Measurements from ENCODE around the gene GDF10. TPM values are rescaled to one million over a fixed set of nuclear protein-coding genes. Genes with fewer than 3 reads are reported as not detected.

Gene GDF10
- total RNA-seq, 1 donor, result not detected

DNA sequence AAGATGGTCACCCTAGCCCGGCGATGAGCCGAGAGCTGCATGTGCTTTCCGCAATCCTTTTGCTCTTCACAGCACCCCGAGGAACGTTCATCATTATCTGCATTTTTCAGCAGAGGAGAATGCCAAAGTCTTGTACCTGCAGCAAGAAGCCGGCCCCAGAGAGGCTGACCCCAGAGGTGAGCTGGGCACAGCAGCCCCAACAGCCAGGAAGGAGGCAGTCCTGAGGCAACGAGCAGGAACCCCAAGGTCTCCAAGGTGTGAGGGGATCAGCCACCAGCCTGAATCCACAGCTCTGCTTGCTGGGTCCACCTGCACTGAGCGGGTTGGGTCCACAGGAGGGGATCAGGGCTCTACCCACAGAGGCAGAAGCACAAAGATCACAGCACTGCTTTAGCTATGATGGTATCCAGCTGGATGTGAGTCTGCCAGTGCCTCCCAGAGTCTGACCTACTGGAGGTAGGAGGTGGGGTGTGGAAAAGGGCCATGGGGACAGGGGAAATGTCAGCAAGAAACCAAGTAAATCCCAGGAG is 16.8 kb upstream of the GDF10 start:
- no peaks in the 10 kb centered on the region for H3K27me3 ChIP-seq (ENCODE audit: insufficient read depth, low read length)
- H3K9me3 ChIP-seq (ENCODE audit: low read depth, low read length), result no peaks in the 10 kb centered on the region
- no peak overlapping the region for H3K4me3 ChIP-seq (ENCODE audit: low read length)
- H3K4me1 ChIP-seq (ENCODE audit: insufficient read depth, low read length), result peaks cover 20% of the 10 kb centered on the region

DNA sequence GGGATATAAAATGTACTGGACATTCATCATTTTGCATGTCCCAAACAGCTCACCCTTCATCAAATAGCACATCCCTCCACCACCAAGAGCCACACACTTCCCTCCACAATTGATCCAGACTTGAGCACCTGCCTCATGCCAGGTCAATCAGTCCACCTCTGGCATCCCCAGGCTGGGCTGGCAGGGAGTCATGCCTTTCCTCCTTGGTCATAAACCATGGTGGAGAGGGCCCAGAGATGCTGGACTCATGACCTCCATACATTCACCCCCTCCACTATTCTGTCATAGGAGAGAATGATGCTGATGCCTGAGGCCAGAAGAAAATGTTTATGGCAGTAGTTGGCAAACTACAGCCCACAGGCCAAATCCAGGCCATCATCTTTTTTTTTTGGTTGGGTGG is 16.1 kb upstream of the GDF10 start:
- H3K27me3 ChIP-seq (ENCODE audit: insufficient read depth, low read length), result no peaks in the 10 kb centered on the region
- H3K9me3 ChIP-seq (ENCODE audit: low read depth, low read length), result no peaks in the 10 kb centered on the region
- H3K4me3 ChIP-seq (ENCODE audit: low read length), result no peak overlapping the region
- H3K4me1 ChIP-seq (ENCODE audit: insufficient read depth, low read length), result peaks cover 19% of the 10 kb centered on the region

DNA sequence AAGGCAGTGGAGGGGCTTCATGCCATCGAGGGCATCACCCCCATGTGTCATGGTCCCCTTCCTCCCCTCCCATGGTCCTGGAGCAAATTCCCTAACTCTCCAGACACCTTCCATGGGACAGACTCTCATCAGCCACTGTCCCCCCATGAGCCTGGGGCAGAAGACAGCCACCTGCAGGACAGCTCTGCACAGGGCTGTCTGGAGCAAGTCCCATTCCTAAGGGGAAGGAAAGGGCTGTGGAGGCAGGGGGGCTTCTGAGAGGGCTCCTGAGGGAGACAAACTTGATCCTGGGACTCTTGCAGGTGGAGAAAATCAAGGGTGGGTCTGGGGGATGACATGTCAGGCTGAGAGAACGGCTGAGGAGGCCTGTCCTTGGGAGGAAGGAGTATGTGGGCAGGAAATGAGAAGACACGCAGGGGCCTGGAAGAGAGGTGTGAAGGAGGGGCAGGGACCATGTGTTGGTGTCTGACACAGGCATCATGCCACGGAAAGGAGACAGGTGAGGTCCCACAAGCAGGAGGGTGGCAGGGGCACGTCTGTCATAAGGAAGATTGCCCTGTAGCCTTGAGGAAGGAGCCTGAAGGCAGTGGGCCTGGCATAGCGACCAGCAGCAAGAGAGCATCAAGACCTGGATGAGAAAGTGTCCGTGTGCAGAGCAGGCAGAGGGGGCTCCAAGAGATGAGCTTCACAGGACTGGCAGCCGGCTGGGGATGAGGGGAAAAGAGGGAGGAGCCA is 14.4 kb upstream of the GDF10 start:
- Histone ChIP-seq H3K27me3 (ENCODE audit: insufficient read depth, low read length) (no peaks in the 10 kb centered on the region), H3K4me3 (ENCODE audit: low read length) (no peak overlapping the region), H3K9me3 (ENCODE audit: low read depth, low read length) (no peaks in the 10 kb centered on the region), H3K4me1 (ENCODE audit: insufficient read depth, low read length) (peaks cover 19% of the 10 kb centered on the region)

DNA sequence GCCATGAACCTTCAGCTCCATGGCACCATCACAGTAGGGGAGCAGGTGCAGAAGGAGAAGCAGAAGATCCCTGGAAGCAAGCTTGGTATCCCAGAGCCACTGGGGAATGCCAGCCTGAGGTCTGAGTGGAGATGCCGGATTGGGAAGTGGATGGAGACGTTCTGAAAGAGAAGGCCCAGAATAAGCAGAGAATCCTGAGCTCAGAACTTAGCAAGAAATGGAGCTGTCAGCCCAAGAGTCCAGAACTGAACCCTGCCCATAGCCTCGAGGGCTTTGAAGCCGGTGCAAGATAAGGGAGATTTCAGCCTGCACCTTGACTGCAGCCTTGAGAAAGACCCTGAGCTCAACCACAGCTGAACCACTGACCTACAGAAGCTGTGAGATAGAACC is 13.9 kb upstream of the GDF10 start:
- Histone ChIP-seq H3K9me3 (ENCODE audit: low read depth, low read length) (no peaks in the 10 kb centered on the region), H3K4me1 (ENCODE audit: insufficient read depth, low read length) (peaks cover 19% of the 10 kb centered on the region), H3K4me3 (ENCODE audit: low read length) (no peak overlapping the region)

DNA sequence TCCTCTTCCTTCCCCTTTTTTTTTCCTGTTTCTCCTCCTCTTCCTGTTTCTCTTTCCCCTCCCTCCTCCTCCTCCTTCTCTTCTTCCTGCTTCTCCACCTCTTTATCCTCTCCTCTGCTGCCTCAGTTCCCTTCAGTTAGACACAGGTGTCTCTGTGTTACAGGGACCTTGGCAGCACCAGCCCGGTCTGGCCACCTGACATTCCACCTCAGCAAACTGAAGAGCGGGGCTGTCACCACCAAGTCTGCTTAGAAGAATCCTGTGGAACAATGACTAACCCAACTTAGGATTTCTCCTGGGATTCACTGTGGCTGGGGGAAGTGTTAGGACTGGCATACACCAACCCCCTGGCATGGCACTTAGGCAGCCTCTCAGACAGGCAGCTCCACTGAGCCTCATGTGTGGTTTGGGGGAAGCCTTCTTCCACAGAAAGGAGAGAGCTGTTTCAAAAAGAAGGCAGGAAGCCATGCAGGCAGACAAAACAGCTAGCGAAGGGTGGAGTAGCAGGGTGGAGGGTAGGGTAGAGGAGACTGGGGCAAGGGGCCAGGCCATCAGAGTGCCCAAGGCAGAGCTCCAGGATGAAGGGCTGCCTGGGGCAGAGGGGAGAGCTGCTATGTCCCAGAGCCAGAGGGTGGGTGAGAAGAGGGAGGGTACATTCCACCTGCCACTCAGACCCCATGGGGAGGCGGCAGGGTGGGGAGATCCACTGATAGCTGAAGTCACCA is 13.2 kb upstream of the GDF10 start:
- Histone ChIP-seq H3K27me3 (ENCODE audit: insufficient read depth, low read length) (no peaks in the 10 kb centered on the region), H3K4me1 (ENCODE audit: insufficient read depth, low read length) (peaks cover 19% of the 10 kb centered on the region), H3K9me3 (ENCODE audit: low read depth, low read length) (no peaks in the 10 kb centered on the region), H3K4me3 (ENCODE audit: low read length) (no peak overlapping the region)

More for the DNA sequence above, 13.9 kb upstream of the GDF10 start:
- no peaks in the 10 kb centered on the region for H3K27me3 ChIP-seq (ENCODE audit: insufficient read depth, low read length)

DNA sequence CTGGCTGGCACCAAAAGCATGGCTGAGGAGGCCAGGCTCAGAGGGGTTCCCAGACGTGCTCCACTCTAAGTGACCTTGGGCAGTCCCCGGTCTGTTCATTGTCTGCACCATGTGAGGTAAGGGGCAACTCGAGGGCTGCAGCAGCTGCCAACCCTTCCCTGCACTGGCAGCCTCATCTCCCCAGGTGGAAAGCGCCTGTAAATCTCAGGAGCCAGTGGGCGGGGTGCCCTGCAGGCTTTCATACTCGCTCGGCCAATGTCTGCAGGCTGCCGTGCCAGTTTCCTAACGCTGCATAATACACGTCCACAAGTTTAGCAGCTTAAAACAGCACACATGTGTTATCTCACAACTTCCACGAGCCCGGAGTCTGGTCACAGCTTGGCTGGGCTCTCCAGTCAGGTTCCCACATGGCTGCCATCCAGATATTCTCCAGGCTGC is 12.6 kb upstream of the GDF10 start:
- Histone ChIP-seq H3K27me3 (ENCODE audit: insufficient read depth, low read length) (no peaks in the 10 kb centered on the region), H3K4me1 (ENCODE audit: insufficient read depth, low read length) (peaks cover 19% of the 10 kb centered on the region), H3K4me3 (ENCODE audit: low read length) (no peak overlapping the region), H3K9me3 (ENCODE audit: low read depth, low read length) (no peaks in the 10 kb centered on the region)

DNA sequence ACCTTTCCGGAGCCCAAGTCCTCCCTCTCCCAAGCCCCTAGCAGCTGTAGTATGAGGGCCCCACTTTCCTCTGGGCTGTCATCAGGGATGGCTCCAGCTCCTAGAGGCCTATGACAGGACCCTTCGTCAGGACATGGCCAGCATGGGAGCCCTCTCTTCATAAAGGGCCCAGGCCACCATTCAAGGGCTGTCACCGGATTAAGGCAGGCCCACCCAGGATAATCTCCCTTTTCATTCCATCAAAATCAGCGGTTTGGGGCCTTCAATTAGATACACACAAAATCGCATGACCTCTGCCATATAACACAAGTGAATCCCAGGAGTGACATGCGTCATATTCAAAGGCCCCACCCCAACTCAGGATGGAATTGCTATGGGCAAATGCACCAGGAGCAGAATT is 12.2 kb upstream of the GDF10 start:
- Histone ChIP-seq H3K4me1 (ENCODE audit: insufficient read depth, low read length) (peaks cover 19% of the 10 kb centered on the region), H3K27me3 (ENCODE audit: insufficient read depth, low read length) (no peaks in the 10 kb centered on the region), H3K4me3 (ENCODE audit: low read length) (no peak overlapping the region), H3K9me3 (ENCODE audit: low read depth, low read length) (no peaks in the 10 kb centered on the region)

DNA sequence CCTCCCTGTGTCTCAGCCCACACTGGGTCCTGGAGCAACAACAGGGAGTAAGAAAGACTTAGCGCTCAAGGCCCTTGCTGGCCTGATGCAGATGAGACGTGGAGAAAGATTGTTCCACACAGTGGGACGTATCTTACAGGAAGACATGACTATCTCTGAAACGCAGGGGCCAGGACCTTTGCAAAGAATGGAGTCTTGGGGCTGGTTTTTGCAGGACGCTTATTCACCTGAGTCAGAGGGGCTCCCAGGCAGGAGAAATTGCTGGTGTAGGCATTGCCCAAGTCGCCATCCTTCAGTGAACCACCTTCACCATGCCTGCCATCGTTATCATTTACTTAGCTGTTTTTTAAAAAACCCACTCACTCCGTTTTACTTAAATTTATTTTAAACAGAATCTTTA is 11.8 kb upstream of the GDF10 start:
- Histone ChIP-seq H3K9me3 (ENCODE audit: low read depth, low read length) (no peaks in the 10 kb centered on the region), H3K4me3 (ENCODE audit: low read length) (no peak overlapping the region), H3K27me3 (ENCODE audit: insufficient read depth, low read length) (no peaks in the 10 kb centered on the region), H3K4me1 (ENCODE audit: insufficient read depth, low read length) (peaks cover 19% of the 10 kb centered on the region)

DNA sequence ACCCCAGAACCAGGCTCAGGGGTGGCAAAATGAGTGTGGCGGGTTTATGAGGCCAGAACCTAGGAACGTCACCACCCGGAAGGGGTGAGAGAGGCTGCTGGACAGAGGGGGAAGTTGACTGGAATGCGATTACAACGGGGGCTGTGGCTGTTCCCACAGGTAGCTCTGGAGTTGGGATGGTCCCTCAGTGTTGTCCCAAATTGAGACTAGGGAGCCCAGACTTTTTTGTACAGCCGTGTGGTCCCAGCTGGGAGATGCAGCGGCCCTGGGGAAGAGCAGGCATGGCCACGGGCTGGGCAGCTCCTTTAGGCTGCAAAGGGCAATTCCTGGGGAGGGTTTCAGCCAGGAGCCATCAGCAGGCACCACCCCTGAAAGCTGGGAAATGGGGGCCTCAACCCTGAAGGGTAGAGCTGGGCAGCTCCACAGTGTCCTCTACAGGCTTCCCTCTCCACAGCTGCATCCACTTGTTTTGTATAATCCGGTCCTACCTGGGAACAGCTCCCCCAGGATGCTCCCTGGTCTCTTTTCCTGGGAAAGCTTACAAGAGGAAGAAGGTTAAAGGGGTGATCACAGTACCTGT is 11.0 kb upstream of the GDF10 start:
- no peaks in the 10 kb centered on the region for H3K9me3 ChIP-seq (ENCODE audit: low read depth, low read length)
- no peaks in the 10 kb centered on the region for H3K27me3 ChIP-seq (ENCODE audit: insufficient read depth, low read length)
- H3K4me3 ChIP-seq (ENCODE audit: low read length), result no peak overlapping the region
- peaks cover 19% of the 10 kb centered on the region for H3K4me1 ChIP-seq (ENCODE audit: insufficient read depth, low read length)

DNA sequence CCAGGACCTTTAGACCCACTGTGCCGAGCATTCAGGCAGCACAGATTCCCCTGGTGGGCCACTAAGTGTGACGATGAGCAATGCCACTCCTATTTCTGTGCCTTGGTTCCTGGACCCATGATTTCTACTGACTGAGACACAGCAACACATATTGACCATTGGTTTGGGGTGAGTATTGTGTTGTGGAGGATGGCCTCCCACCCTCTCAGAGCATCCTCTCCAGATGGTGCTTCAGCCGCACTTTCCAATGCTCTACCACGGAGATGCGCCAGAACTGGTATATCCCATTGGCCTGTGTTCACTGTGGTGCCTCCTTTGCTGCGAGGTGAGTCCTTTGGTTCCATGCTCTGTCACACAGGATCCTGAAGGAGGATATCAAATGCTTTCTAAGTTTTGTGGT is 10.1 kb upstream of the GDF10 start:
- Histone ChIP-seq H3K4me1 (ENCODE audit: insufficient read depth, low read length) (peaks cover 19% of the 10 kb centered on the region), H3K9me3 (ENCODE audit: low read depth, low read length) (no peaks in the 10 kb centered on the region), H3K4me3 (ENCODE audit: low read length) (no peak overlapping the region), H3K27me3 (ENCODE audit: insufficient read depth, low read length) (no peaks in the 10 kb centered on the region)

DNA sequence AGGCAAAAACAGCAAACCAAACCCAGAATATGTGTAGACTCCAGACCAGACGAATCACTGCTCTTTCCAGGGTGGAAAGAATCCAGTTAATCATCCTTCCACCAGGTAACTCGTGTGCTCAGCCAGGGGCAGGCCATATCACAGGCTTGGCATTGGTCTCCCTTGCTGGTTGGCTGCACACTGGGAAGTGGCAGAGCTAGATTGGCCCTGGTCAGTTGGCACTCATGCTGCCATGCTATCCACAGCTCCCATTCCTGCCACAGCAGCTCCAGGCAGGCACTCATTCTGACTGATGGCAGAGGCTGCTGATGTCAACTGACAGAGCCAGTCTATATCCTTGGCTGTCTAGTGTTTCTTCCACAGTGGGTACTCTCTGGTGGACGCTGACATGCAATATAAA is 9.7 kb upstream of the GDF10 start:
- Histone ChIP-seq H3K4me1 (ENCODE audit: insufficient read depth, low read length) (peaks cover 17% of the 10 kb centered on the region), H3K9me3 (ENCODE audit: low read depth, low read length) (no peaks in the 10 kb centered on the region), H3K27me3 (ENCODE audit: insufficient read depth, low read length) (no peaks in the 10 kb centered on the region), H3K4me3 (ENCODE audit: low read length) (no peak overlapping the region)

DNA sequence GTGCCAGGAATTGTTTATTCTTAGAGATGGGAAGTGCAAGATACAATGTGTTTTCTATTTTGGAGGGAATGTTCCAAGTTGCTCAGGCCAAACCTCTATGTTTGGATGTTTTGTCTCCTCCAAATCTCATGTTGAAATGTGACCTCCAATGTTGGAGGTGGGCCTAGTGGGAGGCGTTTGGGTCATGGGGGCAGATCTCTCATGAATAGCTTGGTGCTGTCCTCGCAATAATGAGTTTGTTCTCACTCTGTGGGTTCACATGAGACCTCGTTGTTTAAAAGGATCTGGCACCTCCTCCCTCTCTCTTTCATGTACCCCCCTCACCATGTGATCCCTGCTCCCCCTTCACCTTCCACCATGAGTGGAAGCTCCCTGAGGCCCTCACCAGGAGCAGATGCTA is 8.3 kb upstream of the GDF10 start:
- peaks cover 3% of the 10 kb centered on the region for H3K4me1 ChIP-seq (ENCODE audit: insufficient read depth, low read length)
- H3K4me3 ChIP-seq (ENCODE audit: low read length), result no peak overlapping the region
- H3K9me3 ChIP-seq (ENCODE audit: low read depth, low read length), result no peaks in the 10 kb centered on the region
- peaks cover 6% of the 10 kb centered on the region for H3K27me3 ChIP-seq (ENCODE audit: insufficient read depth, low read length)

DNA sequence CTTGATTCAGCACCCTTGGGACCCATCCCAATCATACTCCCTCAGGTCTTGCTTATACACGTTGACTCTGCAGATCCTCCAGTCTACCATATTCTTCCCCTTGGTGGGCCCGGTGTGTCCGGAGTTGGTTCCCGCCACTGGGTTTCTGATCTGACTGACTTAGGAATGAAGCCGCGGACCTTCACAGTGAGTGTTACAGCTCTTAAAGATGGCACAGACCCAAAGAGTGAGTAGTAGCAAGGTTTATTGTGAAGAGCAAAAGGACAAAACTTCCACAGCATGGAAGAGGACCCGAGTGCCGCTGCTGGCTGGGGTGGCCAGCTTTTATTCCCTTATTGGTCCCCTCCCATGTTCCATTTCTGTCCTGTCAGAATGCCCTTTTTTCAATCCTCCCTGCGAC is 5.9 kb upstream of the GDF10 start:
- Histone ChIP-seq H3K4me1 (ENCODE audit: insufficient read depth, low read length) (no peaks in the 10 kb centered on the region), H3K9me3 (ENCODE audit: low read depth, low read length) (no peaks in the 10 kb centered on the region)

DNA sequence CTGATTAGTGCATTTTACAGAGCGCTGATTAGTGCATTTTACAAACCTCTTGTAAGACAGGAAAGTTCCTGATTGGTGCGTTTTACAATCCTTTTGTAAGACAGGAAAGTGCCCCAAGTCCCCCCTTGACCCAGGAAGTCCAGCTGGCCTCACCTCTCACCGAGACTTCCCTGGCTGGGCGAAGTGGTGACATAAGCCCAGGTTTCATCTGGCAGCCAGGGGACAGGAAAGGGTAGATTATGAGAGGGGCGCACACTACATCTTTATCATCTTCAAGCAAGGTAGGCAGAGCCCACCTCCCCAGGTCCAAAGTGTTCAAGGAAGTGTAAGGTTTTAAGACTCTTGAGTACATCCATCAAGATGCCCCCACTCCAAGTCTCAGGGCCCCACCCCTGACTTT is 5.5 kb upstream of the GDF10 start:
- no peaks in the 10 kb centered on the region for H3K4me1 ChIP-seq (ENCODE audit: insufficient read depth, low read length)
- no peaks in the 10 kb centered on the region for H3K9me3 ChIP-seq (ENCODE audit: low read depth, low read length)
- H3K4me3 ChIP-seq (ENCODE audit: low read length), result no peak overlapping the region
- H3K27me3 ChIP-seq (ENCODE audit: insufficient read depth, low read length), result peaks cover 27% of the 10 kb centered on the region

More for the DNA sequence above, 5.9 kb upstream of the GDF10 start:
- Histone ChIP-seq H3K4me3 (ENCODE audit: low read length) (no peak overlapping the region), H3K27me3 (ENCODE audit: insufficient read depth, low read length) (peaks cover 23% of the 10 kb centered on the region)

DNA sequence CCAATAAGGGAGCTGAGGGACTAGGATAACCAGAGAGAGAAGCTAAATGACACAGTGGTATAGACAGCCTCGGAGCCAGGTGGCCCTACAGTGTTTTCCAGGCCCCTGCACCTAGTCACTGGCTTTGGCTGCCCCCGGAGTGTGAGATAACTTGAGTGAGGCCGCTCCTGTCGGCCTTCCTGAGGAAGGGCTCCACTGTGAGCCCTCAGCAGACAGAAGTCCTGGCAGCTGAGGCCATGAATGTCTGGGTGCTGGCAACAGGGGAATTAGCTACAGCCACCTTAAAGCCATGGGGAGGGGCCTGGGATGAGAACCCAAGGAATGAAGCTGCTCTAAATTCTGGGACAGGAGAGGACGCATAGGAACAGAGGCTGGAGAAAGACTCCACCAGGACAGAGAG is 4.6 kb upstream of the GDF10 start:
- no peaks in the 10 kb centered on the region for H3K4me1 ChIP-seq (ENCODE audit: insufficient read depth, low read length)
- H3K9me3 ChIP-seq (ENCODE audit: low read depth, low read length), result no peaks in the 10 kb centered on the region
- peaks cover 30% of the 10 kb centered on the region for H3K27me3 ChIP-seq (ENCODE audit: insufficient read depth, low read length)
- no peak overlapping the region for H3K4me3 ChIP-seq (ENCODE audit: low read length)

Measured in mononuclear cell (primary cell).